HEK293T (cell line): Measurements from ENCODE around the gene FGGY.

Experiments
- FOXM1 ChIP-seq: fragments of 450-650 bp; IDR thresholded peaks from 2 replicates; pipeline ENCODE4 v1.6.1; 2017; ENCODE audit warnings: mild to moderate bottlenecking, borderline replicate concordance
- L3MBTL2 ChIP-seq: fragments of 450-650 bp; conservative IDR thresholded peaks from 2 replicates; pipeline ENCODE4 v1.6.1; 2016; ENCODE audit warnings: mild to moderate bottlenecking

GRCh38 chr1:59384443-59384842, 87.5 kb downstream of the FGGY start:
- TF ChIP-seq FOXM1, result no peak
- no peak for TF ChIP-seq L3MBTL2
